Neural progenitor cell (in vitro differentiated cells): ENCODE measurements around the gene RNF157.

Source experiments
- CTCF ChIP-seq: fragments of 200-600 bp; sonication (generic); IDR thresholded peaks from 2 replicates; pipeline ENCODE4 v1.5.1; 2017; ENCODE audit warnings: antibody characterized with exemption, mild to moderate bottlenecking
- EZH2phosphoT487 ChIP-seq: fragments of 200-600 bp; sonication (generic); IDR thresholded peaks from 2 replicates; pipeline ENCODE4 v1.6.1; 2017; ENCODE audit warnings: antibody characterized with exemption

GRCh38 chr17:76138896-76139752 is 101.2 kb downstream of the RNF157 start:
- TF ChIP-seq CTCF (no peak), EZH2phosphoT487 (no peak)
